WERI-Rb-1 (cell line): ENCODE results near the gene MUC6.
A peak's percentile ranks its signal among the peaks of the same experiment; 100 is the strongest.

Experiments
- DNase-seq: peaks from one replicate; pipeline ENCODE4 v3.0.0-alpha.2; 2020
- H3K27ac ChIP-seq: fragments of 250-450 bp; sonication (Bioruptor Pico); 2 replicates; pipeline ENCODE4 v1.5.1; 2020; ENCODE audit warnings: mild to moderate bottlenecking, moderate library complexity
- H3K27me3 ChIP-seq: fragments of 250-450 bp; sonication (Bioruptor Pico); 2 replicates; pipeline ENCODE4 v1.5.1; 2021; ENCODE audit warnings: mild to moderate bottlenecking, low read depth, moderate library complexity; ENCODE audit not compliant: insufficient read depth, severe bottlenecking
- H3K36me3 ChIP-seq: fragments of 250-450 bp; sonication (Bioruptor Pico); 2 replicates; pipeline ENCODE4 v1.5.1; 2020; ENCODE audit warnings: mild to moderate bottlenecking, moderate library complexity
- H3K4me3 ChIP-seq: 2 replicates; pipeline ENCODE4 v1.5.1; 2011; ENCODE audit warnings: low read depth, mild to moderate bottlenecking, control low read depth, low read length
- H3K9me3 ChIP-seq: fragments of 250-450 bp; sonication (Bioruptor Pico); 2 replicates; pipeline ENCODE4 v1.5.1; 2021; ENCODE audit warnings: mild to moderate bottlenecking, moderate library complexity; ENCODE audit not compliant: severe bottlenecking
- TF ChIP-seq, protein P1 (sequence below): IDR thresholded peaks from 2 replicates; pipeline ENCODE4 v1.5.1; 2011; ENCODE audit warnings: low read depth, mild to moderate bottlenecking, control low read depth, inconsistent platforms, low read length

Gene MUC6

DNA sequence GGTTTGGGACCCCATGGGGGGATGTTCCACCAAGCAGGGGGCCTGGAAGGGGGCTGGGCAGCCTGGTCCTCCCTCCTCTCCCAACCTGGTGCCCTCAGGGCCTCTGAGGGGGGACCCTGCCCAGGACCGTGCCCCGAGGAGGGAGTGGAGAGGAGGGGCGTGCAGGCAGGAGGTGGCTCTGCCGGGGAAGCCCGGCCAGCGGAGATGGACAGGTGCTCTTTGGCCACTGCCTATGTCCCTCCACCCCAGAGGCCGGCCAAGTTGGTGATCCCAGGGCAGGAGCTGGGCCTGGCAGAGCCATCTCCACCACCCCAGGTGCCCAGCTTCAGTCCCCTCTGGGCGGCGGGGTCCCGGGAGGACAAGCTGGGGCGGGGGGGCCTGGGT lies 40.5 kb upstream of the MUC6 start:
- no peak for DNase-seq
- no peaks in the 10 kb centered on the region for H3K36me3 ChIP-seq
- no peaks in the 10 kb centered on the region for H3K27me3 ChIP-seq
- H3K9me3 ChIP-seq = no peaks in the 10 kb centered on the region
- no peak overlapping the region for H3K4me3 ChIP-seq
- H3K27ac ChIP-seq = no peak overlapping the region
- TF ChIP-seq, protein P1, sequence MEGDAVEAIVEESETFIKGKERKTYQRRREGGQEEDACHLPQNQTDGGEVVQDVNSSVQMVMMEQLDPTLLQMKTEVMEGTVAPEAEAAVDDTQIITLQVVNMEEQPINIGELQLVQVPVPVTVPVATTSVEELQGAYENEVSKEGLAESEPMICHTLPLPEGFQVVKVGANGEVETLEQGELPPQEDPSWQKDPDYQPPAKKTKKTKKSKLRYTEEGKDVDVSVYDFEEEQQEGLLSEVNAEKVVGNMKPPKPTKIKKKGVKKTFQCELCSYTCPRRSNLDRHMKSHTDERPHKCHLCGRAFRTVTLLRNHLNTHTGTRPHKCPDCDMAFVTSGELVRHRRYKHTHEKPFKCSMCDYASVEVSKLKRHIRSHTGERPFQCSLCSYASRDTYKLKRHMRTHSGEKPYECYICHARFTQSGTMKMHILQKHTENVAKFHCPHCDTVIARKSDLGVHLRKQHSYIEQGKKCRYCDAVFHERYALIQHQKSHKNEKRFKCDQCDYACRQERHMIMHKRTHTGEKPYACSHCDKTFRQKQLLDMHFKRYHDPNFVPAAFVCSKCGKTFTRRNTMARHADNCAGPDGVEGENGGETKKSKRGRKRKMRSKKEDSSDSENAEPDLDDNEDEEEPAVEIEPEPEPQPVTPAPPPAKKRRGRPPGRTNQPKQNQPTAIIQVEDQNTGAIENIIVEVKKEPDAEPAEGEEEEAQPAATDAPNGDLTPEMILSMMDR = no peak

DNA sequence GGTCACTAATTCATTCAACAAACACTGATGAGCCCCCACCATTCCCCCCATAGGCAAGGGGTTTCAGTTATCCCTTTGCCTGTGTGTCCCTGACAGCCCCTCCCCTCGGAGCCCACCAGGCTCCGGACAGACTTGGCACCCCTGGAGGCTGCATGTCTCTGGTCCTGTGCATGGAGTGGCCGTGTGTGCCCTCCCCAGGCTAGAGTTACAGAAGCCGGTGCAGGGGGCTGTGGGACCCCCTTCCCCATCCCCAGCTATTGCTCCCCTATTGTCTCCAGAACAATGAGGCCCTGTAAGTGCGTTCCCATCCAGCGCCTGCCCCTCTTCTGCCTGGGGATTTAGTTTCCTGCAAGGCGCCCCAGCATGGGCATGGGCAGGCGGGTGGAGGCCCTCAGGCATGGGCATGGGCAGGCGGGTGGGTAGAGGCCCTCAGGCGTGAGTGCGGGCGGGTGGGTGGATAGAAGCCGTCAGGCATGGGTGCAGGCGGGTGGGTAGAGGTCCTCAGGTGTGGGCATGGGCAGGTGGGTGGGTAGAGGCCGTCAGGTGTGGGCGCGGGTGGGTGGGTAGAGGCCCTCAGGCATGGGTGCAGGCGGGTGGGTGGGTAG lies 39.6 kb upstream of the MUC6 start:
- no peaks in the 10 kb centered on the region for H3K27me3 ChIP-seq
- H3K36me3 ChIP-seq = no peaks in the 10 kb centered on the region
- H3K9me3 ChIP-seq = no peaks in the 10 kb centered on the region
- DNase-seq = no peak
- TF ChIP-seq, protein P1 = no peak
- no peak overlapping the region for H3K27ac ChIP-seq
- H3K4me3 ChIP-seq = no peak overlapping the region

DNA sequence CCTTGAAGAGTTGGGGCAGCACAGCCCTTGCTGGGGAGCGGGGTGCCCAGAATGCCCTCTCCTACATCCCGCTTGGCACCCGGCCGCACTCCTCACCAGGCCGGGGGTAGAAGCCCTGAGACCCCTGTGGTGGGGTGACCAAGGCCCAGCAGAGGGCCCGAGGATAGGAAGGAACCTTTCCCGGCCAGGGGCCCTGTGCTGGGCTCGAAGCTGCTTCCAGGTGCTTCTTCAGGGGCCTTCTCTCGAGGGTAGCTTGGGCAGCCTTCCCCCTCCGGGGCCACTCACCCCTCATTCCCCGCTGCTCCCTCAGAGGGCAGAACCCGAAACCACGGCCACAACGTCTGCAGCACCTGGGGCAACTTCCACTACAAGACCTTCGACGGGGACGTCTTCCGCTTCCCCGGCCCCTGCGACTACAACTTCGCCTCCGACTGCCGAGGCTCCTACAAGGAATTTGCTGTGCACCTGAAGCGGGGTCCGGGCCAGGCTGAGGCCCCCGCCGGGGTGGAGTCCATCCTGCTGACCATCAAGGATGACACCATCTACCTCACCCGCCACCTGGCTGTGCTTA lies 38.9 kb upstream of the MUC6 start:
- H3K4me3 ChIP-seq = no peak overlapping the region
- TF ChIP-seq, protein P1 = no peak
- no peaks in the 10 kb centered on the region for H3K27me3 ChIP-seq
- no peak overlapping the region for H3K27ac ChIP-seq
- no peaks in the 10 kb centered on the region for H3K36me3 ChIP-seq
- DNase-seq = peak; percentile 7
- no peaks in the 10 kb centered on the region for H3K9me3 ChIP-seq

DNA sequence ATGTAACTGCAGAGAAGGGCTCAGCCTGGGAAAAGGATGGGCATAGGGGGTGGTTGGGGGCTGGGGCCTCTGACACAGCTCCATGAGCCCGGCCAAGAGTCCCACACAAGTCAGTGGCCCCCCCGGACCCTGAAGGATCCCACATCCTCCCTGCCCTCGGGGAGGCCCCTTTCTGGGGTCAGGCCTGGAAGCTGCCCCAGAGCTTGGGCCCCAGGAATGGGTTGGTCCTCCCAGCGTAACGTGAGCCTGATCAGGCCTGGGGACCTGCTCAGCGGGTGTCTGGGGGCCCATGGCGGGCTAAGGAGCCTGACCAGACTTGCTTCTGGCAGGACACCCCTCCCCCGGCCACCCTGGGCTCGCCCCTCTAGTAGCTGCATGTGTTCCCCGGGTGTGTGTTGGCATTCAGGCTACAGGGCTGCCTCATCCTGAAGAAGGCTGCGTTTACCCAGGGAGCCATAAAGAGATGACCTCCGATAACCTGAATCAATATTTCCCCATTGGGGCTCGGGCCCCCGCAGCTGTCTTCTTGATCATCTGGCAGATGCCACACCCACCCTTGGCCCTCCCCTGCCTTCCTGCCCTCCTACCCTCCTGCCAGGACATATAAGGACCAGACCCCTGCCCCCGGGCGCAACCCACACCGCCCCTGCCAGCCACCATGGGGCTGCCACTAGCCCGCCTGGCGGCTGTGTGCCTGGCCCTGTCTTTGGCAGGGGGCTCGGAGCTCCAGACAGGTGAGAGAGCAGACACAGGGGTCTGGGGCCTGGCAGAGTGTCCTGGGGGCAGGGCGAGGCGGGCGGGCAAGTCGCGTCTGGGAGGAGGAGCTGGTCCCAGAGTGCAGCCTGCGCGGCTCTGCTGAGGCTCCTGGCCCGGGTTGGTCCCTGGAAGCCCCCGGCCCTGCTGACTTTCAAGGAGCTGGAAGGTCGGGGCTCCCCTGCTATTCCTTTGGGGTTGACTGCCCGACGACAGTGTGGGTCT lies 38.0 kb upstream of the MUC6 start, which contains the start of gene MUC2:
MUC2 (plus strand) TSS at position 631 of the 978 bp plus-strand sequence.
- peak; percentile 8 for DNase-seq
- Histone ChIP-seq H3K4me3 (no peak within 1 kb of the TSS), H3K9me3 (no peaks in the 10 kb centered on the region), H3K27ac (no peak within 1 kb of the TSS), H3K27me3 (no peaks in the 10 kb centered on the region), H3K36me3 (no peaks in the 10 kb centered on the region)
- TF ChIP-seq, protein P1 = no peak

DNA sequence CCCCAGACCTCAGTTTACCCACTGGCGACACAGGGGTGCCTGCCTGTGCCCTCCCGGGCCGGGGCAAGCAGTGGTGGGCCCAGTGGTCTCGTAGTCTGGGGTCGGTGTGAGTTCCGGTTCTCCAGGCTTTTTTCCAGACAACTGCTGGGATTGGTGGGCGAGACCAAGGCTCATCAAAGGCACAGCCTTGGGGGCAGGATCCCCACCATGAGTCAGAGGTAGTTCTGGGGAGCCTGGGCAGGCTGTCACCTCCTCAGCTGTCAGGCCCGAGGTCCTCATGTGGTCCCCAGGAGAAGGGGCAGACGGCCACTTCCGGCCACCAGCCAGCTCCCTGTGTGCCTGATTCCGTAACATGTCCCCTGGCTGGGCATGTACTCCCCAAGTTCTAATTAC lies 37.3 kb upstream of the MUC6 start:
- TF ChIP-seq, protein P1 = no peak
- no peaks in the 10 kb centered on the region for H3K9me3 ChIP-seq
- H3K36me3 ChIP-seq = no peaks in the 10 kb centered on the region
- no peak overlapping the region for H3K4me3 ChIP-seq
- H3K27ac ChIP-seq = no peak overlapping the region
- H3K27me3 ChIP-seq = no peaks in the 10 kb centered on the region
- no peak for DNase-seq
